Body of pancreas (tissue), 4 donors: ENCODE results near the gene TMEM82.

ENCODE experiments used
- CTCF ChIP-seq, 7 experiments: fragments of 450-650 bp in 4 of 7; fragments of 200-600 bp in 3 of 7; sonication (generic) in 3 of 7; IDR thresholded peaks; one replicate each; pipeline ENCODE4 v1.5.1; 2016 to 2019; ENCODE audit warnings: antibody characterized with exemption in 7 of 7
- POLR2A ChIP-seq, 3 donors: fragments of 450-650 bp; IDR thresholded peaks; one replicate each; pipeline ENCODE4 v1.6.1; 2016; ENCODE audit warnings: antibody characterized with exemption in 3 of 3, mild to moderate bottlenecking in 2 of 3

GRCh38 chr1:15731735-15732685 lies 10.3 kb upstream of the TMEM82 start:
- no peak for TF ChIP-seq CTCF (IDR thresholded peaks at IDR 0.05)
- TF ChIP-seq POLR2A (IDR thresholded peaks at IDR 0.05), result no peak
